Measurements from ENCODE around the gene SSR3. TPM values are rescaled to one million over a fixed set of nuclear protein-coding genes. Genes with fewer than 3 reads are reported as not detected.
"Not testable (repeated sequence)": the region's sequence is repeated elsewhere in the genome, so short reads cannot be mapped to it uniquely, and the experiment has no call there.

The SSR3 gene
- total and polyA plus RNA-seq, 2 donors: 68.0 to 128 TPM

DNA sequence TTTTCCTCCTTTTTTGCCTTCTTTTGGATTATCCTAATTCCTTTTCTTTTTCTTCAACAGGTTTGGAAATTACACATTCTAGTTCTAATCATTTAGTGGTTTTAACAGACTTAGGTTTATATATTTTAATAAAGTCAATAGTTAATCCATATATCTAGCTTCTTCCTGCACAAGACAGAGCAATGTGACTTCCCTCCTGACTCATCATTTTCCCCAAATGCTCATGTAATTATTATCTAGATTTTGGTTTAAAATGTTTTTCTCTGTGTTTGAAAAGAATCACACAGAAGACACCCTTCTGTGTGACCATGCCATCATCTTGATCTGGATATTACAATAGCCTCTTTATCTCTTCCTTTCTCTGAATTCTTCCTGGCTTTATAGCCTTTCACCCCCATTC, 28.6 kb upstream of the SSR3 start:
- no peak for DNase-seq (ENCODE audit: extremely low spot score)
- no peak overlapping the region for H3K27ac ChIP-seq (ENCODE audit: low read depth)
- no peaks in the 10 kb centered on the region for H3K4me1 ChIP-seq (ENCODE audit: insufficient read depth)
- no peak overlapping the region for H3K4me3 ChIP-seq (ENCODE audit: low read depth, low read length)
- no peaks in the 10 kb centered on the region for H3K36me3 ChIP-seq (ENCODE audit: insufficient read depth)

DNA sequence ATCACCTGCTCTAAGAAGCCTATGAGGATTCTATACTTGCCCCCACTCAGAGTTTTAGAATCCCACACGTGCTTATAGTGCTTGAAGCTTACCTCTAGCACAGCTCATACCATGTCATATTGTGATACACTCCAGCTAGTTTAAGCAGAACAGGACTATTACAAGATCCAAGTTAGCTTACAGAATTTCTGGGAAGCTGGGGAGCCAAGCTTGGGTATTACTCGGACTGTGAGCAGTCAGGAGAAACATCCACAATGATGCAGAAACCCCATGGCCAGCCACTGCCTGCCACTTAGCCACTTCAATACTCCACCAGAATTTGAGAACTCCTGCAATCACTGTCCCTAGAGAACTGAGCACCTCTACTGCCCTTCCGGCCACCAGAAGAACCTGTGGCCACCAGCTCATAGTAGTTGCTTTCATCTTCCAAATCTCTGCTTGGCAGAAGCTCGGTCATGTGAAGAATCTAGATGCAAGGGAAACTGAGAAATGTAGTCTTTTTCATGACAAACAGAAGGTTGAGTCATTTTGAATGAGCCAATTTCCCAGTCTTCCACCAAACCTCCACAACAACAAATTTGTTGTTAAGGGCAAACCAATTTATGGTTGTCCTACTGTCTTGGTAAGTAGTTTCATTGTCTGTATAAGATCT, 27.7 kb upstream of the SSR3 start:
- no peak overlapping the region for H3K4me3 ChIP-seq (ENCODE audit: low read depth, low read length)
- no peaks in the 10 kb centered on the region for H3K4me1 ChIP-seq (ENCODE audit: insufficient read depth)
- no peaks in the 10 kb centered on the region for H3K36me3 ChIP-seq (ENCODE audit: insufficient read depth)
- no peak overlapping the region for H3K27ac ChIP-seq (ENCODE audit: low read depth)
- no peak for DNase-seq (ENCODE audit: extremely low spot score)
- WGBS: 86% methylated on average over 4 of the region's 4 CpGs

DNA sequence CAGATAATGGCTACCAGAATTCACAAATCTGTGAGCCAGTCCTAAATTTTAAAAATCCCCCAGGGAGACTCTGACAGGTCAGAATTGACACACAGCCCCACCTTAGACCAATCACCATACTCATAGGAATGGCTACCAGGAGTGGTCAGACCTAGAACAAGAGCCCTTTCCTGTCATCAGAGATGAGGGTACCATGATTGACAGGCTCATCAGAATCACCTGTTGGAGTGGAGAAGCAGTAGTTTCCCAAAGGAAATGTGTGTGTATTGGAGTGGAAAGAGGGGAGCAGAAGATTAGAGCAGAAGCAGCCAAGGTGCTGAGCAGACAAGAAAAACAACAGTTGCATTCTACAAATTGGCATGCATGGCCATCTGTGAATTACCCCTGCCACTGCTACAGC, 27.0 kb upstream of the SSR3 start:
- Histone ChIP-seq H3K27ac (ENCODE audit: low read depth) (no peak overlapping the region), H3K36me3 (ENCODE audit: insufficient read depth) (no peaks in the 10 kb centered on the region), H3K4me1 (ENCODE audit: insufficient read depth) (no peaks in the 10 kb centered on the region), H3K4me3 (ENCODE audit: low read depth, low read length) (no peak overlapping the region)
- DNase-seq (ENCODE audit: extremely low spot score): no peak

DNA sequence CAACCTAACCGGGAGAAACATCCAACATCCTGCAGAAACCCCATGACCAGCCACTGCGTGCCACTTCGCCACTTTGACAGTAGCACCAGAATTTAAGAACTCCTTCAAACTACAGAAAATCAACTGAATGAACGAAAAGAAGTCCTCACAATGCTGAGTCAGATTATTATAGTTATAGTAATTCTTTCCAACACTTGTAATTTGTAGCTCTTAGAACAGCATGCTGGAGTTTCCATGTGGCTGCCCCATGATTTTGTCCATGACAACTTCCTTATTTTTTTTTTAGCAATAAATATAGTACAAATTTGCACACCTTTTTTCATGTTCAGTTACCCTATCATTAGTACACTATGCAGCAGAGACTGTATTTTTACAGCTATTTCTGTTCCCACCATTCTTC, 26.1 kb upstream of the SSR3 start:
- Histone ChIP-seq H3K4me1 (ENCODE audit: insufficient read depth) (no peaks in the 10 kb centered on the region), H3K36me3 (ENCODE audit: insufficient read depth) (no peaks in the 10 kb centered on the region), H3K27ac (ENCODE audit: low read depth) (no peak overlapping the region), H3K4me3 (ENCODE audit: low read depth, low read length) (no peak overlapping the region)
- 94% methylated on average over 4 of the region's 4 CpGs for WGBS
- DNase-seq (ENCODE audit: extremely low spot score): no peak

DNA sequence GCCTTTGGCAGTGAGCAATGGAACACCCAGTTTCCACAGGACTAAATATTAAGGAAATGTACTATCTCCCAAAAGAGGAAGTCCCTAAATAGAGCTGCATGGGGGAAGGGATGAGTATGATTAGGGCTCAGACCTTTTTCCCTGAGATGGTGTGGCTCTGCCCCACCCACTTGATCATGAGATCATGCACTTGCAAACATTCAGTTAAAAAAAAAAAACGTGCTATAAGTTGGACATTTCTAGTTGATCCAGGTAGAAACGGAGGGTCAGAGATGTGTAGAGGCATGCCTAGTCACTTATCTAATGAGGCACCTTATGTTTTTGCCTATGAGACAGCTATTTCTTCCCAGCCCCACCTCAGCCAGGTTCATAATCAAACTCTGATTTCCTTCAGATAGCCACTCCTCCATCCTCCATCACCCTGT, 24.5 kb upstream of the SSR3 start:
- Histone ChIP-seq H3K4me1 (ENCODE audit: insufficient read depth) (no peaks in the 10 kb centered on the region), H3K36me3 (ENCODE audit: insufficient read depth) (no peaks in the 10 kb centered on the region), H3K4me3 (ENCODE audit: low read depth, low read length) (no peak overlapping the region), H3K27ac (ENCODE audit: low read depth) (no peak overlapping the region)
- 59% methylated on average over 2 of the region's 2 CpGs for WGBS
- DNase-seq (ENCODE audit: extremely low spot score): no peak

DNA sequence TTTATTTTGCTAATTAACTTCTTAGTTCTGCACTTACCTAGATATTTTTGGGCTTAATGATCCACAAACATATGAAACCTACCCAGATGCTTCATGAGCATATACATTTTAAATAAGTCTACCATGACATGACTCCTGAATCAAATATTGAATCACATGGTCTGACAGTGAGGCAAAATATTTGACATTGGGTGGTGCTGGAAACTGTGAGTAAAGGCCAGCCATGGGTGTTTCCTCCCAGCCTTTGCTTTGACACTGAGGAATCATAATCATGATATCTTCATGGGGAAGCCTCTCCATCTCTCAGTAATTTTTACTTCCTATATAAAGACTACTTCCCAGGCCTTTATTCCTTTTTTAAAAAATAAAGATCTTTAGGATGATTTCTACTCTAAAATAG, 22.8 kb upstream of the SSR3 start:
- no peaks in the 10 kb centered on the region for H3K36me3 ChIP-seq (ENCODE audit: insufficient read depth)
- DNase-seq (ENCODE audit: extremely low spot score): no peak
- no peak overlapping the region for H3K27ac ChIP-seq (ENCODE audit: low read depth)
- H3K4me1 ChIP-seq (ENCODE audit: insufficient read depth): no peaks in the 10 kb centered on the region
- H3K4me3 ChIP-seq (ENCODE audit: low read depth, low read length): no peak overlapping the region

DNA sequence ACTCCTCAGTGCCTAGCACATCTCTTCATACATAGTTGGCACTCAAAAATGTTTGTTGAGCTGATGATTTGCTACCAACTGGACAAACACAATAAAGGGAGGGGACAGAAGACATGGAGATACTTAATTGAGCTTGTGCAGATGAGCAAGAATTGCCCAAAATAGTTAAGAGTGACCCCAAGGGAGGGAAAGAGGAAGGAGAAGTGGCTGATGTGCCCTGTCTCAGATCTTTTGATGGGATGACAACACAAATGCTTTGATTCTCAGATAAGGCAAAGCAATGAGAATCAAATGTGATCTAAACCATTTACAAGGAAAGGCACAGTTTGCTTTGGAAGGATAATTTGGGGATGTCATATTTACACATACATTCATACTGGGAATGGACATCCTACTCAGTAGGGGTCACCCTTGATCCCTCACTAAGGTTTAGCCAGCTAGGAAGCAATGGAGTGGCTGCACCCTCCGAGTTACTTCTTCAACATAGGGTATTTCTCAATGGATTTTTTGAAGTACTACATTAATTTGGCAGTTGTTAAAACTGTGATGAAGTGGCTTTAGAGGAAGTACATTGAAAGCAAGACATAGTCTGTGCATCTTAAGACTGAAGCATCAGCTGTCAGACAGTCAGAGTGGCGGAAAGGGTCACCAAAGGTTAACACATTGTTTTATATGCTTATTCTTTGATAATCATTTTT, 21.9 kb upstream of the SSR3 start:
- 82% methylated on average over 2 of the region's 2 CpGs for WGBS
- no peaks in the 10 kb centered on the region for H3K36me3 ChIP-seq (ENCODE audit: insufficient read depth)
- no peak overlapping the region for H3K27ac ChIP-seq (ENCODE audit: low read depth)
- H3K4me1 ChIP-seq (ENCODE audit: insufficient read depth): no peaks in the 10 kb centered on the region
- H3K4me3 ChIP-seq (ENCODE audit: low read depth, low read length): no peak overlapping the region
- no peak for DNase-seq (ENCODE audit: extremely low spot score)

DNA sequence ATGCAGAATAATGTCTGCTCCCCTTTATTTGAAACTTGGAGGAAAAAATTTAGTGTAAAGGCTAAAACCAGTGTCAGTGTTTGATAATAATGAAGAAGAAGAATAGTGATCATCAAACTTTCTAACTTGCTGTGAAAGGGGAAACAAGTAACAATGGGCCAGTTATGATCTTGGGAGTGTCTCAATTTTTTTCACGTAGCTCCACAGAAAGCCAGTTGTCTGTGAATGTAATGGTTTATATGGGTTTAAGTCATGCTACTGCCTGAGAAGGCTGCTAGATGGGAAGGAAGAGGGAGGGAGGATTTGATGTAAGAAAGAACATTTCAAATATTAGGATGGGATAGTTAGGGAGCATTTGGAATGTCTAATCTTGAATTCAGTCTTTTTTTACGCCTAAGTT, 21.1 kb upstream of the SSR3 start:
- DNase-seq (ENCODE audit: extremely low spot score): no peak
- H3K4me3 ChIP-seq (ENCODE audit: low read depth, low read length): no peak overlapping the region
- H3K27ac ChIP-seq (ENCODE audit: low read depth): no peak overlapping the region
- no peaks in the 10 kb centered on the region for H3K4me1 ChIP-seq (ENCODE audit: insufficient read depth)
- WGBS: 79% methylated on average over 2 of the region's 2 CpGs
- H3K36me3 ChIP-seq (ENCODE audit: insufficient read depth): no peaks in the 10 kb centered on the region

DNA sequence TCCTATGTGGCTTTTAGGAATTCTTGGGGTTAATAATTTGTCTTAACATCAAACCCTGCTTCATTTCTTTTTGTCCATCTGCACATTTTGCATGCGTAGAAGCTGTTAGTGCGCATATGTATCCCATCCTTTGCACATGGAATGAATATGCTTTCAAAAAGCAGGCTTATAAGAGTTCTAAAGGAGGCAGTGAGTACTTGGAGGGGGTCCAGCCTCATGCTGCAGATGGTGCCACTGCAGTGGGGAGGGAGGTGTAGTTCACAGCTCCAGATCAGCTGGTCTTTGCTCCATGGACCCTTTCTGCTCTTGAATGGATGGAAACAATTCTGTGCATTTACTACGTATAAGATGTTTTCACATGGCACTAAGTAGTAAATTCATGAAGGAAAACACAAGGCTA, 20.7 kb upstream of the SSR3 start:
- DNase-seq (ENCODE audit: extremely low spot score): no peak
- 70% methylated on average over 3 of the region's 3 CpGs for WGBS
- no peaks in the 10 kb centered on the region for H3K36me3 ChIP-seq (ENCODE audit: insufficient read depth)
- no peak overlapping the region for H3K4me3 ChIP-seq (ENCODE audit: low read depth, low read length)
- no peaks in the 10 kb centered on the region for H3K4me1 ChIP-seq (ENCODE audit: insufficient read depth)
- H3K27ac ChIP-seq (ENCODE audit: low read depth): no peak overlapping the region

DNA sequence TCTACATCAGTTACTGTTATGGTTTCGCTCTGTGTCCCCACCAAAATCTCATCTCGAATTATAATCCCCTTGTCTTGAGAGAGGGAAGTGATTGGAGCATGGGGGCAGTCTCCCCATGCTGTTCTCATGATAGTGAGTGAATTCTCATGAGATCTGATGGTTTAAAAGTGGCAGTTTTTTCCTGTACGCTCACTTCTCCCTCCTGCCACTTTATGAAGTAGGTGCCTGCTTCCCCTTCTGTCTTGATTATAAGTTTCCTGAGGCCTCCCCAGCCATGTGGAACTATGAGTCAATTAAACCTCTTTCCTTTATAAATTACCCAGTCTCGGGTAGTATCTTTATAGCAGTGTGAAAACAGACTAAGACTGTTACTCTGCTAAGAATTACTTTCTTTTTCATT, 15.0 kb upstream of the SSR3 start:
- H3K4me1 ChIP-seq (ENCODE audit: insufficient read depth); H3K36me3 ChIP-seq (ENCODE audit: insufficient read depth); DNase-seq (ENCODE audit: extremely low spot score); H3K27ac ChIP-seq (ENCODE audit: low read depth); H3K4me3 ChIP-seq (ENCODE audit: low read depth, low read length): not testable (repeated sequence)
- WGBS: 61% methylated on average over 4 of the region's 4 CpGs

DNA sequence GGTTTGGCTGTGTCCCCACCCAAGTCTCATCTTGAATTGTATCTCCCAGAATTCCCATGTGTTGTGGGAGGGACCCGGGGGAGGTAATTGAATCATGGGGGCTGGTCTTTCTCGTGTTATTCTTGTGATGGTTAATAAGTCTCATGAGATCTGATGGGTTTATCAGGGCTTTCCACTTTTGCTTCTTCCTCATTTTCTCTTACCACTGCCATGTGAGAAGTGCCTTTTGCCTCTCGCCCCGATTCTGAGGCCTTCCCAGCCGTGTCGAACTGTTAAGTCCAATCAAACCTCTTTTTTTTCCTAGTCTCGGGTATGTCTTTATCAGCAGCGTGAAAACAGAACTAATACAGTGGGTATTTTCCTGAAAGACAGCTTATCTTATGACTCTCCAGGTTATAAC, 14.1 kb upstream of the SSR3 start:
- H3K36me3 ChIP-seq (ENCODE audit: insufficient read depth); H3K27ac ChIP-seq (ENCODE audit: low read depth); H3K4me1 ChIP-seq (ENCODE audit: insufficient read depth); H3K4me3 ChIP-seq (ENCODE audit: low read depth, low read length); DNase-seq (ENCODE audit: extremely low spot score): not testable (repeated sequence)
- WGBS: 88% methylated on average over 8 of the region's 8 CpGs

DNA sequence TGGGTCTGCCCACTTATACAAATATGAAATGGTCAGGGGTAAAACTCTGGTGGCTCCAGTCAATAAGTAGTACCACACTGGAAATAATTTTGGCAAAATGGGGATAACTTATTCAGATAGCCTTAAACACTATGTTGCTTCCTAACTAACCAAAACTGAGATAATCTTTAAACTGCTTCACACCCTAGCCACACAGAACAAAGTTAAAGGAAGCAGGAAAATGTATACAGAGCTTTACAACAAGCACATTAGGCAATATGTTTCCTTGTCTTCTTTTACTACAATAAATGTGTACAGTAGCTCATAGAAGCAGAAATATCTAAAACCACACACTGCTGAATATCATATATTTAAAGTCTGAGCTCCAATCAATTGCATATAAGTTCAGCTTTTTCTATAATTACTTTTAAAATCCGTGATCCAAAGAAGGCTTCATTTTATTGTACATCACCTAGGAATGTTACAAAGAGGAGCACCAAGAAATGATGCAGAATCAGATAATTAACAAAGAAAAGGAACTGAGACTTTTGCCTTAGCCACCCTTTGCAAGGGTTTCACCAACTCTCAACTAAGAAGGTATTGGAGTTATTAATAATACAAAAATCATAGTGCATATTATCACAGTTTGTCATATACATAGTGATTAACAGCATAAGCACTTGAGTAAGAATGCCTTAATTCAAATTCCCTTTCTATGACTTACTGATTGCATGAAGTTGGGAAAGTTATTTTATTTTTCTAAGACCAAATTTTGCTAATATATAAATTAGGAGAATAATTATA, 9.2 kb upstream of the SSR3 start:
- H3K4me1 ChIP-seq (ENCODE audit: insufficient read depth): no peaks in the 10 kb centered on the region
- no peak overlapping the region for H3K4me3 ChIP-seq (ENCODE audit: low read depth, low read length)
- H3K27ac ChIP-seq (ENCODE audit: low read depth): no peak overlapping the region
- no peaks in the 10 kb centered on the region for H3K36me3 ChIP-seq (ENCODE audit: insufficient read depth)
- WGBS: 57% methylated on average over 1 of the region's 1 CpG
- DNase-seq (ENCODE audit: extremely low spot score): no peak

DNA sequence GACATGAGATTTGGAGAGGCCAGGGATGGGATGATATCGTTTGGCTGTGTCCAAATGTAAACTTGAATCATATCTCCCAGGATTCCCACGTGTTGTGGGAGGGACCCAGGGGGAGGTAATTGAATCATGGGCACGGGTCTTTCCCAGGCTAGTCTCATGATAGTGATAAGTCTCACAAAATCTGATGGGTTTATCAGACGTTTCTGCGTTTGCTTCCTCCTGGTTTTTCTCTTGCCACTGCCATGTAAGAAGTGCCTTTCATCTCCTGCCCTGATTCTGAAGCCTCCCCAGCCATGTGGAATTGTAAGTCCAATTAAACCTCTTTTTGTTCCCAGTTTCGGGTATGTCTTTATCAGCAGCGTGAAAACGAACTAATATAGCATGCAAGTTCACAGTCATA, 7.6 kb upstream of the SSR3 start:
- not testable (repeated sequence) for H3K27ac ChIP-seq (ENCODE audit: low read depth); H3K36me3 ChIP-seq (ENCODE audit: insufficient read depth); H3K4me1 ChIP-seq (ENCODE audit: insufficient read depth); H3K4me3 ChIP-seq (ENCODE audit: low read depth, low read length); DNase-seq (ENCODE audit: extremely low spot score)
- WGBS: 40% methylated on average over 8 of the region's 8 CpGs

DNA sequence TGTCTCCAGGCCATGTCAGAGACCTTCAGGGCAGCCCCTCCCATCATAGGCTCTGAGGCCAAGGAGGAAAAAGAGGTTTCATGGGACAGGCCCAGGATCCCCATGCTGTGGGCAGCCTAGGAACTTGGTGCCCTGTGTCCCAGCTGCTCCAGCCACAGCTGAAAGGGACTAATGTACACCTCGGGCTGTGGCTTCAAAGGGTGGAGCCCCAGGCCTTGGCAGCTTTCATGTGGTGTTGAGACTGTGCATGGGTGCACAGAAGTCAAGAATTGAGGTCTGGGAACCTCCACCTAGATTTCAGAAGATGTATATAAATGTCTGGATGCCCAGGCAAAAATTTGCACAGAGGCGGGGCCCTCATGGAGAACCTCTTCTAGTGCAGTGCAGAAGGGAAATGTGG, 6.6 kb upstream of the SSR3 start:
- H3K4me1 ChIP-seq (ENCODE audit: insufficient read depth): no peaks in the 10 kb centered on the region
- H3K27ac ChIP-seq (ENCODE audit: low read depth): no peak overlapping the region
- no peak overlapping the region for H3K4me3 ChIP-seq (ENCODE audit: low read depth, low read length)
- no peak for DNase-seq (ENCODE audit: extremely low spot score)
- WGBS: 78% methylated on average over 2 of the region's 2 CpGs
- no peaks in the 10 kb centered on the region for H3K36me3 ChIP-seq (ENCODE audit: insufficient read depth)
